ENCODE data around the gene PHACTR4. TPM values are rescaled to one million over a fixed set of nuclear protein-coding genes. Genes with fewer than 3 reads are reported as not detected.
A peak's percentile ranks its signal among the peaks of the same experiment; 100 is the strongest.
"Not testable (repeated sequence)": the region's sequence is repeated elsewhere in the genome, so short reads cannot be mapped to it uniquely, and the experiment has no call there.

Gene PHACTR4
- total and polyA plus RNA-seq, 11 donors = 13.6 to 30.5 (median 19.0) TPM

GRCh38 chr1:28512058-28512611 is 142.6 kb downstream of the PHACTR4 start:
- Histone ChIP-seq H3K4me1 (peaks cover 6 to 51% (median 28%) of the 10 kb centered on the region in 12 donors), H3K36me3 (peaks cover 0 to 81% (median 65%) of the 10 kb centered on the region in 9 donors), H3K9me3 (no peaks in the 10 kb centered on the region), H3K27me3 (no peaks in the 10 kb centered on the region), H3K4me3 (no peak overlapping the region), H3K27ac (no peak overlapping the region)
- ATAC-seq = no peak
- 91 to 96% (median 93%) methylated on average over 7 of the region's 7 CpGs for WGBS, 4 donors
- DNase-seq = no peak
- intact Hi-C loops (cut with DNase I) = no loop called here
- no peak for TF ChIP-seq POLR2A (IDR thresholded peaks at IDR 0.05)
- TF ChIP-seq CTCF (IDR thresholded peaks at IDR 0.05) = no peak

GRCh38 chr1:28514445-28514933 is 144.9 kb downstream of the PHACTR4 start:
- ATAC-seq; DNase-seq; intact Hi-C loops (cut with DNase I); H3K27me3 ChIP-seq; H3K9me3 ChIP-seq; H3K4me3 ChIP-seq; H3K27ac ChIP-seq: not testable (repeated sequence)
- 95 to 97% (median 95%) methylated on average over 13 of the region's 13 CpGs for WGBS, 4 donors
- H3K4me1 ChIP-seq = peaks cover 6 to 47% (median 17%) of the 10 kb centered on the region in 12 donors
- peaks cover 0 to 59% (median 47%) of the 10 kb centered on the region in 9 donors for H3K36me3 ChIP-seq

- no peak for ATAC-seq
- Histone ChIP-seq H3K27ac (no peak overlapping the region), H3K4me1 (peaks cover 4 to 28% (median 11%) of the 10 kb centered on the region in 12 donors), H3K27me3 (no peaks in the 10 kb centered on the region), H3K4me3 (no peak overlapping the region), H3K9me3 (no peaks in the 10 kb centered on the region), H3K36me3 (peaks cover 0 to 39% (median 27%) of the 10 kb centered on the region in 9 donors)
- TF ChIP-seq CTCF (IDR thresholded peaks at IDR 0.05) (no peak), POLR2A (IDR thresholded peaks at IDR 0.05) (no peak)
- 89 to 100% (median 94%) methylated on average over 1 of the region's 1 CpG for WGBS, 4 donors
- intact Hi-C loops (cut with DNase I) = loop anchor here in 8 of 10 donors (2.0 to 5.0 kb wide), 5 partner anchors 36 to 361 kb away; partner anchors contain the start of gene TRNAU1AP (in 3 of the 8)
- DNase-seq = no peak
Observed at GRCh38 chr1:28516518-28516956, 147.0 kb downstream of the PHACTR4 start.

GRCh38 chr1:28517649-28517999 is 148.1 kb downstream of the PHACTR4 start:
- TF ChIP-seq CTCF (IDR thresholded peaks at IDR 0.05) = no peak
- TF ChIP-seq POLR2A (IDR thresholded peaks at IDR 0.05) = no peak

More at GRCh38 chr1:28517649-28517999, 148.1 kb downstream of the PHACTR4 start:
- peak overlapping the region in 10 of 12 donors; percentile 60 to 91 (median 76) for H3K4me3 ChIP-seq
- peak overlapping the region in 8 of 12 donors; percentile 71 to 88 (median 84) for H3K27ac ChIP-seq
- intact Hi-C loops (cut with DNase I) = loop anchor here in 8 of 10 donors (2.0 to 5.0 kb wide), 5 partner anchors 35 to 360 kb away; partner anchors contain the start of gene TRNAU1AP (in 3 of the 8)
- DNase-seq = no peak
- no peaks in the 10 kb centered on the region for H3K27me3 ChIP-seq
- 13 to 29% (median 20%) methylated on average over 7 of the region's 7 CpGs for WGBS, 4 donors
- peaks cover 4 to 18% (median 10%) of the 10 kb centered on the region in 12 donors for H3K4me1 ChIP-seq
- no peaks in the 10 kb centered on the region for H3K9me3 ChIP-seq
- H3K36me3 ChIP-seq = peaks cover 0 to 28% (median 17%) of the 10 kb centered on the region in 9 donors
- peak in 1 of 4 donors; percentile 5 for ATAC-seq
